ENCODE results near the gene KLF17. TPM values are rescaled to one million over a fixed set of nuclear protein-coding genes. Genes with fewer than 3 reads are reported as not detected.

KLF17 gene
- total and polyA plus RNA-seq, 2 experiments from 2014 or later = not detected

DNA sequence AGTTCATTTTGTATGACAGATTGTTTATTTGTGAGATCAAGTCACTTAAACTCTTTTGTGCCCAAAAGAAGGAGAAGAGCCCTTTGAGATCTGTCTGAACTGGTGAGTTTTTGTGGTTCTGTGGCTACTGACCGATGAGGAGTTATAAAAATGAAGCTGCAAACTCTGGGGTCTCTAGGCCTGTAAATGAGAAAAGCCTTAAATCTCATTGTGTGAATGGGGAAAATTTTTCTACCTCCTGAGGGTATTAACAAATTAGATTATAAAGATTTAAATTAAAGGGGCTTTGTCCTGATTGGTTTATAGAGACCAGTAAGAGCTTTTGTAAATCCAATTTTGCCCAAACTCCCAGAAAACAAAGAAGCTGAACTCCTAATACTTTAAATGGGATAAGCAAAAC, 9.7 kb upstream of the KLF17 start:
- H2AFZ ChIP-seq = no peak overlapping the region
- no peaks in the 10 kb centered on the region for H3K9me2 ChIP-seq (replicated peaks; ENCODE audit: insufficient read depth)
- no peak overlapping the region for H3K4me2 ChIP-seq
- no peaks in the 10 kb centered on the region for H3K36me3 ChIP-seq (replicated peaks; ENCODE audit: insufficient read depth, low read depth)
- no peaks in the 10 kb centered on the region for H3K79me2 ChIP-seq
- no peak for DNase-seq (ENCODE audit: low spot score)
- no peaks in the 10 kb centered on the region for H4K20me1 ChIP-seq (ENCODE audit: insufficient read depth, poor library complexity, severe bottlenecking)
- no peak for TF ChIP-seq EZH2phosphoT487 (IDR thresholded peaks at IDR 0.05; ENCODE audit: low read depth, severe bottlenecking, unreplicated experiment)
- H3K4me1 ChIP-seq (ENCODE audit: insufficient read depth) = no peaks in the 10 kb centered on the region
- H3K27me3 ChIP-seq = peaks cover 12% of the 10 kb centered on the region
- H3K9me3 ChIP-seq (ENCODE audit: low read depth) = no peaks in the 10 kb centered on the region
- no peak overlapping the region for H3K4me3 ChIP-seq
- 85% methylated on average over 1 of the region's 1 CpG for WGBS (ENCODE audit: low lambda C conversion rate, missing lambda C conversion rate)
- no peak overlapping the region for H3K27ac ChIP-seq

DNA sequence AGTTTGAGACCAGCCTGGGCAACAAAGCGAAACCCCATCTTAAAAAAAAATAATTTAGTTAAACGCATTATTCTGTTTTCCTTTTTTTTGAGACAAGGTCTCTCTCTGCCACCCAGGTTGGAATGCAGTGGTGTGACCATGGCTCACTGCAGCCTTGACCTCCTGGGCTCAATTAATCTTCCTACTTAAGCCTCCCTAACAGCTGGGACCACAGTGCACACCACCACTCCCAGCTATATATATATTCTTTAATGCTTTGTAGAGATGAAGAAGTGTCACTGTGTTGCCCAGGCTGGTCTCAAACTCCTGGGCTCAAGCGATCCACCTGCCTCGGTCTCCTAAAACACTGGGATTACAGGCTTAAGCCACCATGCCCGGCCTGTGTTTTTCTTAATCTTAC, 7.7 kb upstream of the KLF17 start:
- no peaks in the 10 kb centered on the region for H3K79me2 ChIP-seq
- H3K9me3 ChIP-seq (ENCODE audit: low read depth) = no peaks in the 10 kb centered on the region
- H3K36me3 ChIP-seq (replicated peaks; ENCODE audit: insufficient read depth, low read depth) = no peaks in the 10 kb centered on the region
- H4K20me1 ChIP-seq (ENCODE audit: insufficient read depth, poor library complexity, severe bottlenecking) = no peaks in the 10 kb centered on the region
- peaks cover 12% of the 10 kb centered on the region for H3K27me3 ChIP-seq
- no peaks in the 10 kb centered on the region for H3K4me1 ChIP-seq (ENCODE audit: insufficient read depth)
- TF ChIP-seq EZH2 (IDR thresholded peaks at IDR 0.05; ENCODE audit: borderline replicate concordance) = no peak
- TF ChIP-seq, protein P1, sequence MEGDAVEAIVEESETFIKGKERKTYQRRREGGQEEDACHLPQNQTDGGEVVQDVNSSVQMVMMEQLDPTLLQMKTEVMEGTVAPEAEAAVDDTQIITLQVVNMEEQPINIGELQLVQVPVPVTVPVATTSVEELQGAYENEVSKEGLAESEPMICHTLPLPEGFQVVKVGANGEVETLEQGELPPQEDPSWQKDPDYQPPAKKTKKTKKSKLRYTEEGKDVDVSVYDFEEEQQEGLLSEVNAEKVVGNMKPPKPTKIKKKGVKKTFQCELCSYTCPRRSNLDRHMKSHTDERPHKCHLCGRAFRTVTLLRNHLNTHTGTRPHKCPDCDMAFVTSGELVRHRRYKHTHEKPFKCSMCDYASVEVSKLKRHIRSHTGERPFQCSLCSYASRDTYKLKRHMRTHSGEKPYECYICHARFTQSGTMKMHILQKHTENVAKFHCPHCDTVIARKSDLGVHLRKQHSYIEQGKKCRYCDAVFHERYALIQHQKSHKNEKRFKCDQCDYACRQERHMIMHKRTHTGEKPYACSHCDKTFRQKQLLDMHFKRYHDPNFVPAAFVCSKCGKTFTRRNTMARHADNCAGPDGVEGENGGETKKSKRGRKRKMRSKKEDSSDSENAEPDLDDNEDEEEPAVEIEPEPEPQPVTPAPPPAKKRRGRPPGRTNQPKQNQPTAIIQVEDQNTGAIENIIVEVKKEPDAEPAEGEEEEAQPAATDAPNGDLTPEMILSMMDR (IDR thresholded peaks at IDR 0.05; ENCODE audit: poor library complexity) = no peak
- no peak overlapping the region for H3K4me3 ChIP-seq
- H3K4me2 ChIP-seq = no peak overlapping the region
- H3K9me2 ChIP-seq (replicated peaks; ENCODE audit: insufficient read depth) = no peaks in the 10 kb centered on the region
- no peak overlapping the region for H2AFZ ChIP-seq
- H3K27ac ChIP-seq = no peak overlapping the region
- 90% methylated on average over 5 of the region's 5 CpGs for WGBS (ENCODE audit: low lambda C conversion rate, missing lambda C conversion rate)
- DNase-seq (ENCODE audit: low spot score) = no peak

DNA sequence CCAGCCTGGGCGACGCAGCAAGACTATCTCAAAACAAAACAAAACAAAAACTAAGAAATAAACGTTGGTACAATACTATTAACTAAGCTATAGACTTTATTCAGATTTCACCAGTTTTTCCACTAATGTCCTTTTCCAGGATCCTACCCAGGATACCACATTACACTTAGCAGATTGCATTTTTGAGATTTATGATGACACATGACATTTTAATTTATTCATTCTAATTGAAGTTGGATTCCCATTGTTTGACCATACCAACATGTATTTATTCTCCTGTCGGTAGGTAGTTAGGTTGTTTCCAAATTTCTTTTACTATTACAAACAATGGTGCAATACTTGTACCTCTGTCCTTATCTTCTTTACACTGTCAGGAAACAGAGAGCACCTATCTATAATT, 6.8 kb upstream of the KLF17 start:
- Histone ChIP-seq H3K9me3 (ENCODE audit: low read depth) (no peaks in the 10 kb centered on the region), H4K20me1 (ENCODE audit: insufficient read depth, poor library complexity, severe bottlenecking) (no peaks in the 10 kb centered on the region), H3K4me1 (ENCODE audit: insufficient read depth) (no peaks in the 10 kb centered on the region), H3K79me2 (no peaks in the 10 kb centered on the region), H3K27ac (no peak overlapping the region), H2AFZ (no peak overlapping the region), H3K27me3 (peaks cover 3% of the 10 kb centered on the region), H3K36me3 (replicated peaks; ENCODE audit: insufficient read depth, low read depth) (no peaks in the 10 kb centered on the region), H3K9me2 (replicated peaks; ENCODE audit: insufficient read depth) (no peaks in the 10 kb centered on the region), H3K4me2 (no peak overlapping the region), H3K4me3 (no peak overlapping the region)
- DNase-seq (ENCODE audit: low spot score) = no peak
- TF ChIP-seq EZH2phosphoT487 (IDR thresholded peaks at IDR 0.05; ENCODE audit: low read depth, severe bottlenecking, unreplicated experiment) = no peak
- TF ChIP-seq, protein P1 (IDR thresholded peaks at IDR 0.05; ENCODE audit: poor library complexity) = no peak
- TF ChIP-seq EZH2 (IDR thresholded peaks at IDR 0.05; ENCODE audit: borderline replicate concordance) = no peak
- WGBS (ENCODE audit: low lambda C conversion rate, missing lambda C conversion rate) = 82% methylated on average over 4 of the region's 4 CpGs

DNA sequence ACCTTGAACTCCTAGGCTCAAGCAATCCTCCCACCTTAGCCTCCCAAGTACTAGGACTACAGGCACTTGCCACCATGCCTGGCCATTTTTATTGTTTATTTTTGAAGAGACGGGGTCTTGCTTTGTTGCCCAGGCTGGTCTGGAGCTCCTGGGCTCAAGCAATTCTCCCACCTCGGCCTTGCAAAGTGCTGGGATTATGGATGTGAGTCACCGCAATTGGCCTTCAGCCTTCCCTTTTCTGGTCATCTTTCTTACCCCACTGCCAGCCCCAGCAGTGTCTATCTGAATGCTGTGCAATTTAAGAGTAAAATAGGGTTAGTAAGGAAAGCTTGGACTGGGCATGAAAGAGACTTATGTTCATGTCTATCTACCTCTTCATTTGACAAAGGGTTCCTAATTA, 6.1 kb upstream of the KLF17 start:
- H3K27ac ChIP-seq = no peak overlapping the region
- no peaks in the 10 kb centered on the region for H4K20me1 ChIP-seq (ENCODE audit: insufficient read depth, poor library complexity, severe bottlenecking)
- no peak for DNase-seq (ENCODE audit: low spot score)
- H3K4me1 ChIP-seq (ENCODE audit: insufficient read depth) = no peaks in the 10 kb centered on the region
- 81% methylated on average over 3 of the region's 3 CpGs for WGBS (ENCODE audit: low lambda C conversion rate, missing lambda C conversion rate)
- no peaks in the 10 kb centered on the region for H3K9me3 ChIP-seq (ENCODE audit: low read depth)
- H3K27me3 ChIP-seq = peaks cover 3% of the 10 kb centered on the region
- no peak overlapping the region for H3K4me3 ChIP-seq
- no peak overlapping the region for H3K4me2 ChIP-seq
- no peak overlapping the region for H2AFZ ChIP-seq
- no peaks in the 10 kb centered on the region for H3K79me2 ChIP-seq
- H3K36me3 ChIP-seq (replicated peaks; ENCODE audit: insufficient read depth, low read depth) = no peaks in the 10 kb centered on the region
- TF ChIP-seq, protein P1 (IDR thresholded peaks at IDR 0.05; ENCODE audit: poor library complexity) = no peak
- TF ChIP-seq EZH2phosphoT487 (IDR thresholded peaks at IDR 0.05; ENCODE audit: low read depth, severe bottlenecking, unreplicated experiment) (no peak), EZH2 (IDR thresholded peaks at IDR 0.05; ENCODE audit: borderline replicate concordance) (no peak)
- H3K9me2 ChIP-seq (replicated peaks; ENCODE audit: insufficient read depth) = no peaks in the 10 kb centered on the region

All from hepatocyte (in vitro differentiated cells).